Neural cell (in vitro differentiated cells): ENCODE measurements around the gene ADK. TPM values are rescaled to one million over a fixed set of nuclear protein-coding genes. Genes with fewer than 3 reads are reported as not detected.

Experiments used
- H2AFZ ChIP-seq: fragments of 200-600, 300-800 bp; sonication (generic), shearing (Covaris generic); 2 replicates; pipeline ENCODE4 v1.6.0; 2014; ENCODE audit warnings: low read depth, mild to moderate bottlenecking, antibody characterized with exemption, low read length, moderate library complexity
- H3F3A ChIP-seq: fragments of 200-600 bp; shearing (Covaris generic); 2 replicates; pipeline ENCODE4 v1.6.1; 2016; ENCODE audit warnings: mild to moderate bottlenecking, moderate library complexity, mixed read lengths, antibody characterized with exemption, low read length; ENCODE audit not compliant: insufficient read depth, poor library complexity, severe bottlenecking
- H3K27ac ChIP-seq: fragments of 200-600, 300-800 bp; sonication (generic), shearing (Covaris generic); 2 replicates; pipeline ENCODE4 v1.5.1; 2014; ENCODE audit warnings: mild to moderate bottlenecking, low read length, moderate library complexity
- H3K27me3 ChIP-seq: fragments of 300-800, 200-600 bp; sonication (generic), shearing (Covaris generic); 2 replicates; pipeline ENCODE4 v1.6.0; 2014; ENCODE audit warnings: mild to moderate bottlenecking, low read depth, low read length, moderate library complexity; ENCODE audit not compliant: insufficient read depth
- H3K36me3 ChIP-seq: fragments of 300-800, 200-600 bp; sonication (generic), shearing (Covaris generic); 2 replicates; pipeline ENCODE4 v1.5.1; 2014; ENCODE audit warnings: mild to moderate bottlenecking, antibody characterized with exemption, low read length, moderate library complexity; ENCODE audit not compliant: insufficient read depth
- H3K4me2 ChIP-seq: fragments of 300-800, 200-600 bp; sonication (generic), shearing (Covaris generic); 2 replicates; pipeline ENCODE4 v1.6.0; 2014; ENCODE audit warnings: mild to moderate bottlenecking, low read length
- H3K4me3 ChIP-seq: fragments of 300-800, 200-600 bp; sonication (generic), shearing (Covaris generic); 2 replicates; pipeline ENCODE4 v1.5.1; 2014; ENCODE audit warnings: mild to moderate bottlenecking, low read length, moderate library complexity
- H3K79me2 ChIP-seq: fragments of 200-600 bp; shearing (Covaris generic); replicated peaks from 2 replicates; pipeline ENCODE4 v1.6.0; 2014; ENCODE audit warnings: mild to moderate bottlenecking, low read length, moderate library complexity; ENCODE audit not compliant: insufficient read depth
- H3K9ac ChIP-seq: fragments of 300-800, 200-600 bp; sonication (generic), shearing (Covaris generic); 2 replicates; pipeline ENCODE4 v1.6.1; 2016; ENCODE audit warnings: mild to moderate bottlenecking, low read length, mixed read lengths
- H3K9me2 ChIP-seq: fragments of 200-600 bp; shearing (Covaris generic); 2 replicates; pipeline ENCODE4 v1.6.1; 2016; ENCODE audit warnings: mild to moderate bottlenecking, low read length, mixed read lengths; ENCODE audit not compliant: insufficient read depth
- H3K9me3 ChIP-seq: fragments of 200-600, 300-800 bp; sonication (generic), shearing (Covaris generic); 2 replicates; pipeline ENCODE4 v1.6.1; 2016; ENCODE audit warnings: mild to moderate bottlenecking, mixed run types, low read length, moderate library complexity, mixed read lengths
- H4K20me1 ChIP-seq: fragments of 200-600 bp; shearing (Covaris generic); 2 replicates; pipeline ENCODE4 v1.6.1; 2016; ENCODE audit warnings: mild to moderate bottlenecking, mixed run types; ENCODE audit not compliant: insufficient read depth
- CTCF ChIP-seq: fragments of 450-650 bp; IDR thresholded peaks from 2 replicates; pipeline ENCODE4 v1.5.1; 2014; ENCODE audit warnings: antibody characterized with exemption, mild to moderate bottlenecking, moderate library complexity; ENCODE audit not compliant: poor library complexity, severe bottlenecking
- EP300 ChIP-seq: fragments of 450-650 bp; conservative IDR thresholded peaks from 2 replicates; pipeline ENCODE4 v1.6.1; 2014; ENCODE audit warnings: antibody characterized with exemption, mild to moderate bottlenecking, moderate library complexity; ENCODE audit not compliant: poor library complexity, severe bottlenecking
- EZH2 ChIP-seq: fragments of 200-600, 300-800 bp; shearing (Covaris generic), sonication (generic); IDR thresholded peaks from 2 replicates; pipeline ENCODE4 v1.6.1; 2014; ENCODE audit warnings: antibody characterized with exemption, low read length, borderline replicate concordance, mild to moderate bottlenecking; ENCODE audit not compliant: insufficient read depth, poor library complexity, severe bottlenecking
- MXI1 ChIP-seq: fragments of 450-650 bp; conservative IDR thresholded peaks from 2 replicates; pipeline ENCODE4 v1.6.1; 2014; ENCODE audit warnings: antibody characterized with exemption, mild to moderate bottlenecking; ENCODE audit not compliant: poor library complexity, severe bottlenecking
- POLR2AphosphoS5 ChIP-seq: IDR thresholded peaks from 2 replicates; pipeline ENCODE4 v1.6.1; 2012
- RAD21 ChIP-seq: fragments of 450-650 bp; conservative IDR thresholded peaks from 2 replicates; pipeline ENCODE4 v1.6.1; 2014; ENCODE audit warnings: antibody characterized with exemption, mild to moderate bottlenecking, moderate library complexity
- REST ChIP-seq: IDR thresholded peaks from 2 replicates; pipeline ENCODE4 v1.6.1; 2012; ENCODE audit warnings: borderline replicate concordance
- SMC3 ChIP-seq: fragments of 450-650 bp; conservative IDR thresholded peaks from 2 replicates; pipeline ENCODE4 v1.6.1; 2014; ENCODE audit warnings: antibody characterized with exemption, mild to moderate bottlenecking, moderate library complexity; ENCODE audit not compliant: poor library complexity
- TAF1 ChIP-seq: IDR thresholded peaks from 2 replicates; pipeline ENCODE4 v1.6.1; 2012; ENCODE audit warnings: low read depth
- polyA plus RNA-seq: library from polyadenylated mRNA; depleted of rRNA; stranded (reverse); fragments of >200 nt; gene quantifications from 2 replicates; pipeline ENCODE4 v1.2.3, GENCODE V29; 2014

ADK gene
- polyA plus RNA-seq, 1 donor from 2014 or later: 19.5 TPM

DNA sequence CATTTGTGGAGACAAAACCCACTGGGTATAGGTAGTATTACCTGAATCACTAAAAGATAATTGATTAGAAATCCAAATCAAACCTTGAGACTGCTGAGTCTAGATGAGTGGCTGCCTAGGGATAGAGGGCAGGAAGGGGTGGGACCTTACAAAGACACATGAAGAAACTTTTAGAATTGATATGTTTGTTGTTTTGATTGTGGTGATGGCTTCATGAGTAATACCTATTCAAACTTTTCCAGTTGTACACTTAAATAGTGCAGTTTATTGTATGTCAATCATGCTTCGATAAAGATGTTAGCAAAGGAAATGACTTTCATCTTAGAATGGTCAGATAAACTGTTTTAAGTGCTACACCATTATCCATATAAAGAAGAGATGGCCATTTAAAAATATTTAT lies 486.7 kb downstream of the ADK start:
- Histone ChIP-seq H4K20me1 (no peaks in the 10 kb centered on the region), H2AFZ (no peak overlapping the region), H3K4me2 (no peak overlapping the region)

GRCh38 chr10:74640134-74640921 lies 489.3 kb downstream of the ADK start:
- no peaks in the 10 kb centered on the region for H4K20me1 ChIP-seq
- H3K4me2 ChIP-seq: no peak overlapping the region
- H3F3A ChIP-seq: no peaks in the 10 kb centered on the region

More for the DNA sequence above, 486.7 kb downstream of the ADK start:
- Histone ChIP-seq H3K4me3 (no peak overlapping the region), H3K9me2 (no peaks in the 10 kb centered on the region), H3K79me2 (no peaks in the 10 kb centered on the region), H3K9me3 (no peaks in the 10 kb centered on the region), H3K27ac (no peak overlapping the region), H3K27me3 (no peaks in the 10 kb centered on the region), H3K9ac (no peak overlapping the region), H3K36me3 (no peaks in the 10 kb centered on the region), H3F3A (no peaks in the 10 kb centered on the region)
- TF ChIP-seq RAD21: no peak
- TF ChIP-seq REST: no peak
- no peak for TF ChIP-seq CTCF
- TF ChIP-seq POLR2AphosphoS5: no peak
- no peak for TF ChIP-seq EP300
- no peak for TF ChIP-seq EZH2
- TF ChIP-seq TAF1: no peak
- no peak for TF ChIP-seq MXI1
- TF ChIP-seq SMC3: no peak

More at GRCh38 chr10:74640134-74640921, 489.3 kb downstream of the ADK start:
- TF ChIP-seq CTCF: no peak
- Histone ChIP-seq H3K9ac (no peak overlapping the region), H3K4me3 (no peak overlapping the region), H3K9me3 (no peaks in the 10 kb centered on the region), H3K79me2 (no peaks in the 10 kb centered on the region), H2AFZ (no peak overlapping the region), H3K27me3 (no peaks in the 10 kb centered on the region), H3K9me2 (no peaks in the 10 kb centered on the region), H3K36me3 (no peaks in the 10 kb centered on the region), H3K27ac (no peak overlapping the region)
